Type B pancreatic cell (in vitro differentiated cells): ENCODE results near the gene ZNF554. TPM values are rescaled to one million over a fixed set of nuclear protein-coding genes. Genes with fewer than 3 reads are reported as not detected.

Experiments
- DNase-seq: peaks from one replicate; pipeline ENCODE4 v3.0.0; 2021; ENCODE audit warnings: mixed read lengths; ENCODE audit not compliant: unreplicated experiment; ENCODE audit errors: extremely low spot score
- H3K27ac Mint-ChIP-seq: 2 replicates; pipeline ENCODE4 v1.8.0; 2021; ENCODE audit warnings: mild to moderate bottlenecking, mixed read lengths
- H3K27me3 Mint-ChIP-seq: 2 replicates; pipeline ENCODE4 v1.8.0; 2021; ENCODE audit warnings: mixed read lengths
- H3K36me3 Mint-ChIP-seq: 2 replicates; pipeline ENCODE4 v1.8.0; 2021; ENCODE audit warnings: mixed read lengths
- H3K4me1 Mint-ChIP-seq: one replicate; pipeline ENCODE4 v1.8.0; 2021; ENCODE audit warnings: mixed read lengths; ENCODE audit not compliant: unreplicated experiment
- H3K4me3 Mint-ChIP-seq: 2 replicates; pipeline ENCODE4 v1.8.0; 2021; ENCODE audit warnings: mild to moderate bottlenecking, mixed read lengths
- H3K9me3 Mint-ChIP-seq: 2 replicates; pipeline ENCODE4 v1.8.0; 2021; ENCODE audit warnings: mixed read lengths
- CTCF ChIP-seq: fragments of 200-600 bp; sonication (generic); conservative IDR thresholded peaks from 2 replicates; pipeline ENCODE4 v1.5.0; 2021; ENCODE audit warnings: antibody characterized with exemption, mild to moderate bottlenecking
- total RNA-seq: library from RNA; stranded (reverse); gene quantifications from 2 replicates; pipeline ENCODE4 v1.2.1, GENCODE V29; 2021; ENCODE audit warnings: low replicate concordance

The ZNF554 gene
- total RNA-seq, 1 donor from 2014 or later: 9.4 TPM

- no peak for TF ChIP-seq CTCF
- DNase-seq: no peak
- Mint-ChIP-seq H3K27ac (no peak overlapping the region), H3K27me3 (no peaks in the 10 kb centered on the region), H3K36me3 (peaks cover 6% of the 10 kb centered on the region), H3K4me1 (no peaks in the 10 kb centered on the region), H3K9me3 (no peaks in the 10 kb centered on the region), H3K4me3 (no peak overlapping the region)
These were observed 12.1 kb upstream of the ZNF554 start for GRCh38 chr19:2807379-2808128.

- H3K36me3 Mint-ChIP-seq: peaks cover 3% of the 10 kb centered on the region
- no peaks in the 10 kb centered on the region for H3K4me1 Mint-ChIP-seq
- H3K27me3 Mint-ChIP-seq: no peaks in the 10 kb centered on the region
- DNase-seq: no peak
- H3K27ac Mint-ChIP-seq: no peak overlapping the region
- no peaks in the 10 kb centered on the region for H3K9me3 Mint-ChIP-seq
- TF ChIP-seq CTCF: no peak
- no peak overlapping the region for H3K4me3 Mint-ChIP-seq
These were observed 11.3 kb upstream of the ZNF554 start for GRCh38 chr19:2808129-2808941.

- Mint-ChIP-seq H3K27me3 (no peaks in the 10 kb centered on the region), H3K36me3 (peaks cover 3% of the 10 kb centered on the region), H3K27ac (no peak overlapping the region), H3K4me1 (no peaks in the 10 kb centered on the region), H3K9me3 (no peaks in the 10 kb centered on the region), H3K4me3 (no peak overlapping the region)
- no peak for TF ChIP-seq CTCF
- DNase-seq: no peak
These were observed 10.1 kb upstream of the ZNF554 start for GRCh38 chr19:2809387-2810140.

- no peak overlapping the region for H3K27ac Mint-ChIP-seq
- DNase-seq: no peak
- H3K4me3 Mint-ChIP-seq: no peak overlapping the region
- H3K27me3 Mint-ChIP-seq: no peaks in the 10 kb centered on the region
- TF ChIP-seq CTCF: no peak
- H3K9me3 Mint-ChIP-seq: no peaks in the 10 kb centered on the region
- no peaks in the 10 kb centered on the region for H3K4me1 Mint-ChIP-seq
- peaks cover 3% of the 10 kb centered on the region for H3K36me3 Mint-ChIP-seq
These were observed 9.3 kb upstream of the ZNF554 start for GRCh38 chr19:2810141-2811091.
